ENCODE results near the gene OLFML1.

OLFML1 gene

GRCh38 chr11:7525424-7525823 lies 40.1 kb downstream of the OLFML1 start:
- TF ChIP-seq POLR2AphosphoS5 (IDR thresholded peaks at IDR 0.05; ENCODE audit: low read depth) (no peak), GABPA (IDR thresholded peaks at IDR 0.05; ENCODE audit: low read depth) (no peak), SPI1 (IDR thresholded peaks at IDR 0.05; ENCODE audit: borderline replicate concordance, low read depth) (no peak), REST (IDR thresholded peaks at IDR 0.05; ENCODE audit: insufficient replicate concordance, low read depth) (no peak)
- TF ChIP-seq, protein P1, sequence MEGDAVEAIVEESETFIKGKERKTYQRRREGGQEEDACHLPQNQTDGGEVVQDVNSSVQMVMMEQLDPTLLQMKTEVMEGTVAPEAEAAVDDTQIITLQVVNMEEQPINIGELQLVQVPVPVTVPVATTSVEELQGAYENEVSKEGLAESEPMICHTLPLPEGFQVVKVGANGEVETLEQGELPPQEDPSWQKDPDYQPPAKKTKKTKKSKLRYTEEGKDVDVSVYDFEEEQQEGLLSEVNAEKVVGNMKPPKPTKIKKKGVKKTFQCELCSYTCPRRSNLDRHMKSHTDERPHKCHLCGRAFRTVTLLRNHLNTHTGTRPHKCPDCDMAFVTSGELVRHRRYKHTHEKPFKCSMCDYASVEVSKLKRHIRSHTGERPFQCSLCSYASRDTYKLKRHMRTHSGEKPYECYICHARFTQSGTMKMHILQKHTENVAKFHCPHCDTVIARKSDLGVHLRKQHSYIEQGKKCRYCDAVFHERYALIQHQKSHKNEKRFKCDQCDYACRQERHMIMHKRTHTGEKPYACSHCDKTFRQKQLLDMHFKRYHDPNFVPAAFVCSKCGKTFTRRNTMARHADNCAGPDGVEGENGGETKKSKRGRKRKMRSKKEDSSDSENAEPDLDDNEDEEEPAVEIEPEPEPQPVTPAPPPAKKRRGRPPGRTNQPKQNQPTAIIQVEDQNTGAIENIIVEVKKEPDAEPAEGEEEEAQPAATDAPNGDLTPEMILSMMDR (IDR thresholded peaks at IDR 0.05; ENCODE audit: insufficient read depth, low read length), result no peak
- no peak overlapping the region for H3K27ac ChIP-seq (replicated peaks)
- DNase-seq (ENCODE audit: low read depth in 1 of 2, low spot score in 1 of 2), result no peak
- no peaks in the 10 kb centered on the region for H3K27me3 ChIP-seq (ENCODE audit: insufficient read depth, poor library complexity, severe bottlenecking)
- H3K4me3 ChIP-seq (replicated peaks; ENCODE audit: insufficient read depth, low read length), result no peak overlapping the region

DNA sequence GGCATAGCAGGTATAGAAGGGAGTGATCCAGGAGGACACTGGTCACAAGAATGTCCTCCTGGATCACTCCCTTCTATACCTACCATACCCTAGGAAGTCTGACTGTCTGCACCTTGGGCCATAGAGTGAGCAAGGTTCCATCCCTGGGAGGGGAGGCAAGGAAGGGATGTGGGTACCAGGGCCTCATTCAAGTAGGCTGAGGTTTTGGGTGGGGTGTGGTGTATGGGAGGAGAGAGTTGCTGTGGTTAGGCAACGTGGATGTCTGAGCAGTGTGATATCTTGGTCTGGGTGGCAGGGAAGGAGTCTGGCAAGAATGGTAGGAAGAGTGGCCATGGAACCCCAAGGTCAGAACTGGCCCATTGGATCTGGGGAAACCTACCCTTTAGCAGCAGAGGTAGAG lies 41.7 kb downstream of the OLFML1 start:
- Histone ChIP-seq H3K27me3 (ENCODE audit: insufficient read depth, poor library complexity, severe bottlenecking) (no peaks in the 10 kb centered on the region), H3K4me3 (replicated peaks; ENCODE audit: insufficient read depth, low read length) (no peak overlapping the region), H3K27ac (replicated peaks) (no peak overlapping the region)
- DNase-seq (ENCODE audit: low read depth in 1 of 2, low spot score in 1 of 2), result no peak
- no peak for TF ChIP-seq REST (IDR thresholded peaks at IDR 0.05; ENCODE audit: insufficient replicate concordance, low read depth)
- TF ChIP-seq, protein P1 (IDR thresholded peaks at IDR 0.05; ENCODE audit: insufficient read depth, low read length), result no peak
- TF ChIP-seq POLR2AphosphoS5 (IDR thresholded peaks at IDR 0.05; ENCODE audit: low read depth), result no peak
- no peak for TF ChIP-seq GABPA (IDR thresholded peaks at IDR 0.05; ENCODE audit: low read depth)
- no peak for TF ChIP-seq SPI1 (IDR thresholded peaks at IDR 0.05; ENCODE audit: borderline replicate concordance, low read depth)

GRCh38 chr11:7528514-7529049 lies 43.3 kb downstream of the OLFML1 start:
- TF ChIP-seq POLR2AphosphoS5 (IDR thresholded peaks at IDR 0.05; ENCODE audit: low read depth) (no peak), SPI1 (IDR thresholded peaks at IDR 0.05; ENCODE audit: borderline replicate concordance, low read depth) (no peak), GABPA (IDR thresholded peaks at IDR 0.05; ENCODE audit: low read depth) (no peak), REST (IDR thresholded peaks at IDR 0.05; ENCODE audit: insufficient replicate concordance, low read depth) (no peak)
- TF ChIP-seq, protein P1 (IDR thresholded peaks at IDR 0.05; ENCODE audit: insufficient read depth, low read length), result no peak
- Histone ChIP-seq H3K27ac (replicated peaks) (no peak overlapping the region), H3K27me3 (ENCODE audit: insufficient read depth, poor library complexity, severe bottlenecking) (no peaks in the 10 kb centered on the region), H3K4me3 (replicated peaks; ENCODE audit: insufficient read depth, low read length) (no peak overlapping the region)
- DNase-seq (ENCODE audit: low read depth in 1 of 2, low spot score in 1 of 2), result no peak

All from HL-60 (cell line).